Spleen (tissue), 11 donors: ENCODE measurements around the gene GRIA1. TPM values are rescaled to one million over a fixed set of nuclear protein-coding genes. Genes with fewer than 3 reads are reported as not detected.

Experiments used
- DNase-seq: peaks from one replicate; pipeline ENCODE4 v3.0.0-alpha.2; 2020
- H3K27ac ChIP-seq, 8 donors: fragments of 200-600 bp; sonication (generic) in 7 of 8; 1 replicate in 4 of 8; 2 replicates in 4 of 8; pipeline versions ENCODE4 v1.5.0 to v1.8.0; 2016 to 2021; ENCODE audit warnings: inconsistent platforms in 4 of 8, mild to moderate bottlenecking in 4 of 8, moderate library complexity in 1 of 8
- H3K27me3 ChIP-seq, 7 donors: fragments of 200-600 bp; sonication (generic) in 6 of 7; replicated peaks in 1 of 7; 1 replicate in 4 of 7; 2 replicates in 3 of 7; pipeline versions ENCODE4 v1.5.0 to v1.8.0; 2016 to 2021; ENCODE audit warnings: inconsistent platforms in 3 of 7, mild to moderate bottlenecking in 1 of 7
- H3K36me3 ChIP-seq, 6 donors: fragments of 200-600 bp; sonication (generic) in 5 of 6; 1 replicate in 4 of 6; 2 replicates in 2 of 6; pipeline versions ENCODE4 v1.5.0 to v1.8.0; 2016 to 2021; ENCODE audit warnings: inconsistent platforms in 2 of 6
- H3K4me1 ChIP-seq, 6 donors: fragments of 200-600 bp; sonication (generic) in 5 of 6; 1 replicate in 3 of 6; 2 replicates in 3 of 6; pipeline versions ENCODE4 v1.5.0 to v1.8.0; 2016 to 2021; ENCODE audit warnings: inconsistent platforms in 3 of 6
- H3K4me3 ChIP-seq, 8 donors: fragments of 200-600 bp; sonication (generic) in 7 of 8; 1 replicate in 4 of 8; 2 replicates in 4 of 8; pipeline versions ENCODE4 v1.5.0 to v1.8.0; 2016 to 2021; ENCODE audit warnings: inconsistent platforms in 4 of 8, mild to moderate bottlenecking in 4 of 8, moderate library complexity in 2 of 8
- H3K9me3 ChIP-seq, 8 donors: fragments of 200-600 bp; sonication (generic) in 7 of 8; 1 replicate in 4 of 8; 2 replicates in 4 of 8; pipeline versions ENCODE4 v1.5.0 to v1.8.0; 2016 to 2021; ENCODE audit warnings: inconsistent platforms in 4 of 8
- CTCF ChIP-seq, 11 experiments: fragments of 200-600 bp in 7 of 11; fragments of 450-650 bp in 4 of 11; sonication (generic) in 4 of 11; IDR thresholded peaks in 8 of 11; conservative IDR thresholded peaks in 3 of 11; 1 replicate in 7 of 11; 2 replicates in 4 of 11; pipeline versions ENCODE4 v1.4.0 to v1.8.0; 2016 to 2021; ENCODE audit warnings: antibody characterized with exemption in 11 of 11, inconsistent platforms in 4 of 11, mild to moderate bottlenecking in 1 of 11
- POLR2A ChIP-seq, 3 donors: fragments of 450-650 bp; IDR thresholded peaks; one replicate each; pipeline ENCODE4 v1.5.1; 2017; ENCODE audit warnings: antibody characterized with exemption in 3 of 3, mild to moderate bottlenecking in 1 of 3
- POLR2AphosphoS5 ChIP-seq, 3 donors: sonication (generic); formaldehyde crosslinking; IDR thresholded peaks; one replicate each; pipeline ENCODE4 v1.5.1; 2017; ENCODE audit warnings: antibody characterized with exemption in 3 of 3
- WGBS, 5 donors: extraction: QIAGEN DNeasy Blood & Tissue Kit in 3 of 5; methylation state at CpG; one replicate each; pipeline versions ENCODE4 v1.1.5 to v1.1.7; 2013 to 2018; 5-methylcytosine and 5-hydroxymethylcytosine counted together
- intact Hi-C: fragments of 100-400 bp; cut with DNase I; formaldehyde crosslinking; loops from one replicate; pipeline ENCODE4 v1.15.0; 2023; ENCODE audit warnings: low total_unique reads
- polyA plus RNA-seq, 3 donors: library from polyadenylated mRNA; stranded (reverse); fragments of 200-250 nt; gene quantifications; one replicate each; pipeline ENCODE4 v1.2.1, GENCODE V29; 2013
- total RNA-seq, 7 donors: library from RNA; depleted of rRNA in 3 of 7; stranded (reverse); fragments of >200 nt in 3 of 7; fragmentation: NEBNext Ultra II Directional in 4 of 7; extraction: Animal tissue kit (Norgen Biotek cat#: 25700) in 4 of 7; gene quantifications; one replicate each; pipeline versions ENCODE4 v1.1.0 to v1.2.1, GENCODE V29; 2016 to 2021
- donor health status: healthy with polysubstance abuse.
- donor health status: DM: no; HTN: no; CAD: no; lungs with moderate emphysema.
- donor health status: DM: no; HTN: no; CAD: no.
- donor health status: Bipolar disorder and iron deficiency.
- donor health status: healthy.
- donor health status: DM: no; HTN: no; CAD: no.
- donor health status: DM: yes; HTN: yes; CAD: no.

GRIA1 gene
- total and polyA plus RNA-seq, 10 donors = 0.02 to 0.19 (median 0.09) TPM; not detected in 6

GRCh38 chr5:153797484-153797883 lies 307.0 kb downstream of the GRIA1 start:
- H3K4me1 ChIP-seq = no peaks in the 10 kb centered on the region
- H3K4me3 ChIP-seq = no peak overlapping the region
- TF ChIP-seq CTCF (IDR thresholded peaks at IDR 0.05 in 8 of 11, conservative IDR thresholded peaks at IDR 0.05 in 3 of 11) (no peak), POLR2A (IDR thresholded peaks at IDR 0.05) (no peak), POLR2AphosphoS5 (IDR thresholded peaks at IDR 0.05) (no peak)
- DNase-seq = no peak
- WGBS, 5 donors = 74 to 87% (median 78%) methylated on average over 3 of the region's 3 CpGs
- H3K27ac ChIP-seq = no peak overlapping the region
- H3K27me3 ChIP-seq = no peaks in the 10 kb centered on the region
- intact Hi-C loops = no loop called here
- H3K9me3 ChIP-seq = no peaks in the 10 kb centered on the region
- H3K36me3 ChIP-seq = no peaks in the 10 kb centered on the region

- DNase-seq = no peak
- intact Hi-C loops = no loop called here
- Histone ChIP-seq H3K4me1 (no peaks in the 10 kb centered on the region), H3K4me3 (no peak overlapping the region), H3K36me3 (no peaks in the 10 kb centered on the region), H3K27me3 (no peaks in the 10 kb centered on the region), H3K9me3 (no peaks in the 10 kb centered on the region), H3K27ac (no peak overlapping the region)
- no peak for TF ChIP-seq POLR2A (IDR thresholded peaks at IDR 0.05)
- TF ChIP-seq POLR2AphosphoS5 (IDR thresholded peaks at IDR 0.05) = no peak
- TF ChIP-seq CTCF (IDR thresholded peaks at IDR 0.05 in 8 of 11, conservative IDR thresholded peaks at IDR 0.05 in 3 of 11) = no peak
- WGBS, 5 donors = 82 to 95% (median 91%) methylated on average over 5 of the region's 5 CpGs
Observed at GRCh38 chr5:153798830-153799229, 308.4 kb downstream of the GRIA1 start.

- H3K9me3 ChIP-seq = no peaks in the 10 kb centered on the region
- no peak for DNase-seq
- no peaks in the 10 kb centered on the region for H3K36me3 ChIP-seq
- no peaks in the 10 kb centered on the region for H3K4me1 ChIP-seq
- intact Hi-C loops = no loop called here
- no peaks in the 10 kb centered on the region for H3K27me3 ChIP-seq
- no peak overlapping the region for H3K27ac ChIP-seq
- H3K4me3 ChIP-seq = no peak overlapping the region
- no peak for TF ChIP-seq POLR2AphosphoS5 (IDR thresholded peaks at IDR 0.05)
- TF ChIP-seq CTCF (IDR thresholded peaks at IDR 0.05 in 8 of 11, conservative IDR thresholded peaks at IDR 0.05 in 3 of 11) = no peak
- no peak for TF ChIP-seq POLR2A (IDR thresholded peaks at IDR 0.05)
- 80 to 94% (median 85%) methylated on average over 2 of the region's 2 CpGs for WGBS, 5 donors
Observed at GRCh38 chr5:153799466-153799865, 309.0 kb downstream of the GRIA1 start.

- Histone ChIP-seq H3K4me3 (no peak overlapping the region), H3K36me3 (no peaks in the 10 kb centered on the region), H3K4me1 (no peaks in the 10 kb centered on the region), H3K27ac (no peak overlapping the region), H3K27me3 (no peaks in the 10 kb centered on the region), H3K9me3 (no peaks in the 10 kb centered on the region)
- TF ChIP-seq POLR2A (IDR thresholded peaks at IDR 0.05) (no peak), POLR2AphosphoS5 (IDR thresholded peaks at IDR 0.05) (no peak), CTCF (IDR thresholded peaks at IDR 0.05 in 8 of 11, conservative IDR thresholded peaks at IDR 0.05 in 3 of 11) (no peak)
- DNase-seq = no peak
- intact Hi-C loops = no loop called here
- 77 to 88% (median 84%) methylated on average over 12 of the region's 12 CpGs for WGBS, 5 donors
Observed at GRCh38 chr5:153802050-153802821, 311.8 kb downstream of the GRIA1 start.
